T-helper 22 cell (primary cell): ENCODE results near the gene SLC8A3.
"Not testable (repeated sequence)": the region's sequence is repeated elsewhere in the genome, so short reads cannot be mapped to it uniquely, and the experiment has no call there.

Experiments used
- DNase-seq: peaks from one replicate; pipeline ENCODE4 v3.0.0-alpha.2; 2020; ENCODE audit warnings: low read depth

SLC8A3 gene

GRCh38 chr14:70188659-70189455 lies at the start of gene SLC8A3:
SLC8A3 (minus strand) TSS chr14:70188951; CDS start chr14:70168422, 20,529 bp downstream.
- no peak for DNase-seq

- DNase-seq = no peak
Measured at GRCh38 chr14:70237710-70238109, 49.0 kb upstream of the SLC8A3 start.

- DNase-seq = no peak
Measured at GRCh38 chr14:70234066-70234950, 45.6 kb upstream of the SLC8A3 start.

- DNase-seq = not testable (repeated sequence)
Measured at GRCh38 chr14:70231756-70232544, 43.2 kb upstream of the SLC8A3 start.

- not testable (repeated sequence) for DNase-seq
Measured at GRCh38 chr14:70229877-70230640, 41.3 kb upstream of the SLC8A3 start.

- DNase-seq = no peak
Measured at GRCh38 chr14:70213721-70214282, 25.1 kb upstream of the SLC8A3 start.

- DNase-seq = no peak
Measured at GRCh38 chr14:70212752-70213151, 24.0 kb upstream of the SLC8A3 start.

- no peak for DNase-seq
Measured at GRCh38 chr14:70208380-70208779, 19.6 kb upstream of the SLC8A3 start.

- DNase-seq = no peak
Measured at GRCh38 chr14:70203686-70204085, 14.9 kb upstream of the SLC8A3 start.

- no peak for DNase-seq
Measured at GRCh38 chr14:70201994-70202393, 13.2 kb upstream of the SLC8A3 start.

- DNase-seq = no peak
Measured at GRCh38 chr14:70193396-70193795, 4.6 kb upstream of the SLC8A3 start.

- no peak for DNase-seq
Measured at GRCh38 chr14:70192915-70193314, 4.2 kb upstream of the SLC8A3 start.

GRCh38 chr14:70190156-70190555 lies 1.4 kb upstream of the SLC8A3 start:
- DNase-seq = no peak

- no peak for DNase-seq
Measured at GRCh38 chr14:70189456-70190077, 816 bp upstream of the SLC8A3 start.

GRCh38 chr14:70188322-70188658 lies 461 bp downstream of the SLC8A3 start:
- no peak for DNase-seq

- no peak for DNase-seq
Measured at GRCh38 chr14:70186900-70187451, 1.8 kb downstream of the SLC8A3 start.

GRCh38 chr14:70183991-70184390 lies 4.8 kb downstream of the SLC8A3 start:
- no peak for DNase-seq

- DNase-seq = no peak
Measured at GRCh38 chr14:70181276-70181675, 7.5 kb downstream of the SLC8A3 start.

- no peak for DNase-seq
Measured at GRCh38 chr14:70180718-70181117, 8.0 kb downstream of the SLC8A3 start.

GRCh38 chr14:70177081-70177800 lies 11.5 kb downstream of the SLC8A3 start:
- DNase-seq = no peak
